Upper lobe of right lung (tissue), 1 donor: ENCODE results near the gene TGM3. TPM values are rescaled to one million over a fixed set of nuclear protein-coding genes. Genes with fewer than 3 reads are reported as not detected.

ENCODE experiments used
- ATAC-seq: fragments of 200-7000 bp; cut with Tn5 transposase; one replicate; pipeline ENCODE4 v1.9.1; 2020; ENCODE audit warnings: mild to moderate bottlenecking, moderate library complexity
- DNase-seq: peaks from one replicate; pipeline ENCODE4 v3.0.0-alpha.2; 2020
- H3K27ac ChIP-seq: fragments of 200-600 bp; one replicate; pipeline ENCODE4 v1.8.0; 2022
- H3K27me3 ChIP-seq: fragments of 200-600 bp; one replicate; pipeline ENCODE4 v1.8.0; 2022; ENCODE audit warnings: mild to moderate bottlenecking
- H3K36me3 ChIP-seq: fragments of 200-600 bp; one replicate; pipeline ENCODE4 v1.8.0; 2022
- H3K4me1 ChIP-seq: fragments of 200-600 bp; one replicate; pipeline ENCODE4 v1.8.0; 2022
- H3K4me3 ChIP-seq: fragments of 200-600 bp; one replicate; pipeline ENCODE4 v1.8.0; 2022; ENCODE audit warnings: mild to moderate bottlenecking
- H3K9me3 ChIP-seq: fragments of 200-600 bp; one replicate; pipeline ENCODE4 v1.8.0; 2022
- CTCF ChIP-seq: fragments of 200-600 bp; IDR thresholded peaks from one replicate; pipeline ENCODE4 v1.8.0; 2022; ENCODE audit warnings: antibody characterized with exemption
- intact Hi-C: fragments of 100-400 bp; cut with DNase I; formaldehyde crosslinking; loops from one replicate; pipeline ENCODE4 v1.11.0; 2022
- total RNA-seq: library from RNA; stranded (reverse); fragmentation: NEBNext Ultra II Directional; extraction: Animal tissue kit (Norgen Biotek cat#: 25700); gene quantifications from one replicate; pipeline ENCODE4 v1.2.1, GENCODE V29; 2021
- donor health status: DM: no; HTN: yes; CAD: no; lungs with severe emphysema.

The TGM3 gene
- total RNA-seq, 1 donor from 2014 or later: not detected

- H3K9me3 ChIP-seq: no peaks in the 10 kb centered on the region
- H3K27me3 ChIP-seq: no peaks in the 10 kb centered on the region
- H3K4me3 ChIP-seq: no peak overlapping the region
- intact Hi-C loops: no loop called here
- ATAC-seq: no peak
- no peaks in the 10 kb centered on the region for H3K4me1 ChIP-seq
- H3K27ac ChIP-seq: no peak overlapping the region
- no peak for DNase-seq
- H3K36me3 ChIP-seq: no peaks in the 10 kb centered on the region
- no peak for TF ChIP-seq CTCF
Observed at GRCh38 chr20:2381303-2381702, 85.5 kb downstream of the TGM3 start.

GRCh38 chr20:2382833-2383232, 87.0 kb downstream of the TGM3 start:
- Histone ChIP-seq H3K4me3 (no peak overlapping the region), H3K9me3 (no peaks in the 10 kb centered on the region), H3K36me3 (no peaks in the 10 kb centered on the region), H3K27me3 (no peaks in the 10 kb centered on the region), H3K27ac (no peak overlapping the region), H3K4me1 (no peaks in the 10 kb centered on the region)
- no peak for DNase-seq
- intact Hi-C loops: no loop called here
- no peak for ATAC-seq
- no peak for TF ChIP-seq CTCF

DNA sequence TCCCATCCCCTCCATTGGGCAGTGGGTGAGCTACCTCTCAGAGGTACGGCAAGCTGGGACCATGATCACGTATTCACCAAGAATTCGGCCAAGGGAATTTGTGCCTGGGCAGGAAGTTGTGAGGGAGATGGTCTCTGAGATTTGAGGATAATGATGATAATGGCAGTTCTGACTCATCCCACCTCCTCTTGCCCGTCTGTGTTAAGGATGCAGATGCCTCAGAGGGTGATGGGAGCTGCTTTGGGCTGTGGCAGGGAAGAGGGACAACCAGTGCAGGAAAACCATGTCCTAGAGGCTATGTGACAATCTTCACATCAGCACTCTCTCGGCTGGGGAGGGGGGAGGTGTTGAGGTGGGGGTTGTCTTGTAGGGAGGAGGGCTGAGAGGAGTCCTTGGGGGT, 89.2 kb downstream of the TGM3 start:
- intact Hi-C loops: no loop called here
- Histone ChIP-seq H3K27me3 (no peaks in the 10 kb centered on the region), H3K4me1 (no peaks in the 10 kb centered on the region), H3K4me3 (no peak overlapping the region), H3K9me3 (no peaks in the 10 kb centered on the region), H3K36me3 (no peaks in the 10 kb centered on the region), H3K27ac (no peak overlapping the region)
- no peak for ATAC-seq
- no peak for DNase-seq
- TF ChIP-seq CTCF: no peak

- no peak for TF ChIP-seq CTCF
- no peaks in the 10 kb centered on the region for H3K4me1 ChIP-seq
Observed at GRCh38 chr20:2385496-2385895, 89.7 kb downstream of the TGM3 start.

DNA sequence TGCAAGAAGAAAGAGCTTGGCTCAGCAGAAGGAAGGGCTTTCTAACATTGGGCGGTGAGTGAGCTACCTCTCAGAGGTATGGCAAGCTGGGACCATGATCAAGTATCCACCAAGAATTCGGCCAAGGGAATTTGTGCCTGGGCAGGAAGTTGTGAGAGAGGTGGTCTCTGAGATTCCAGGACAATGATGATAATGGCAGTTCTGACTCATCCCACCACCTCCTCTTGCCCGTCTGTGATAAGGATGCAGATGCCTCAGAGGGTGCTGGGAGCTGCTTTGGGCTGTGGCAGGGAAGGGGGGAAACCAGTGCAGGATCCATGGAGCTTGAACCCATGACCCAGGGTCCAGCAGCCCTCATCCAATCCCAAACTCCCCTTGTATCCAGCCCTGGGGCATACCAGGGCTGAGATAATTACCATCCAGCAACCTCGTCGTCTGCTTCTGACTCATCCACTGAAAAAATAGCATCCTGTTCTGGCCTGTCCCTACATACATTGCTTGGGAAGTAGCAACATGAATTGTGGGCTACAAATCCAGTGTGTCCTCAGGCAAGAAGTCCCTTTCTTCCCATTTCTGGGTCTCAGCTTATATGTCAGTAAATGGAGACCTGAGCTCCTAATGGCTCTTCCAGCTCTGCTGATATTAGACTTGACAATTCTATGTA, 90.8 kb downstream of the TGM3 start:
- H3K27ac ChIP-seq: no peak overlapping the region
- H3K4me3 ChIP-seq: no peak overlapping the region
- DNase-seq (no peak), ATAC-seq (no peak)
- H3K4me1 ChIP-seq: no peaks in the 10 kb centered on the region
- no peak for TF ChIP-seq CTCF
- no peaks in the 10 kb centered on the region for H3K27me3 ChIP-seq
- intact Hi-C loops: no loop called here
- no peaks in the 10 kb centered on the region for H3K36me3 ChIP-seq
- H3K9me3 ChIP-seq: no peaks in the 10 kb centered on the region

More at GRCh38 chr20:2385496-2385895, 89.7 kb downstream of the TGM3 start:
- Histone ChIP-seq H3K27ac (no peak overlapping the region), H3K9me3 (no peaks in the 10 kb centered on the region), H3K27me3 (no peaks in the 10 kb centered on the region), H3K4me3 (no peak overlapping the region), H3K36me3 (no peaks in the 10 kb centered on the region)
- DNase-seq (no peak), ATAC-seq (no peak)
- intact Hi-C loops: no loop called here

- no peaks in the 10 kb centered on the region for H3K4me1 ChIP-seq
- peak; percentile 37 for ATAC-seq
- peak; percentile 33 for TF ChIP-seq CTCF
- no peaks in the 10 kb centered on the region for H3K27me3 ChIP-seq
- no peaks in the 10 kb centered on the region for H3K36me3 ChIP-seq
- intact Hi-C loops: no loop called here
- H3K27ac ChIP-seq: no peak overlapping the region
- no peak for DNase-seq
- H3K4me3 ChIP-seq: no peak overlapping the region
- no peaks in the 10 kb centered on the region for H3K9me3 ChIP-seq
Observed at GRCh38 chr20:2387180-2387577, 91.4 kb downstream of the TGM3 start.
